K562 (cell line): ENCODE data around the gene FAM83F. TPM values are rescaled to one million over a fixed set of nuclear protein-coding genes. Genes with fewer than 3 reads are reported as not detected.
A peak's percentile ranks its signal among the peaks of the same experiment; 100 is the strongest.

Source experiments
- CBX2 ChIP-seq: fragments of 200-600 bp; sonication (generic); IDR thresholded peaks from one replicate; pipeline ENCODE4 v1.6.1; 2012; ENCODE audit warnings: mild to moderate bottlenecking, low read length, inconsistent platforms; ENCODE audit not compliant: insufficient read depth, poor library complexity, severe bottlenecking
- MBD2 ChIP-seq: sonication (generic); IDR thresholded peaks from 2 replicates; pipeline ENCODE4 v1.6.1; 2016; ENCODE audit warnings: low read depth, borderline replicate concordance
- MEF2A ChIP-seq: IDR thresholded peaks from 2 replicates; pipeline ENCODE4 v1.6.1; 2011; ENCODE audit warnings: low read depth, mild to moderate bottlenecking, low read length, moderate library complexity; ENCODE audit not compliant: control insufficient read depth
- MTA3 ChIP-seq: fragments of 450-650 bp; formaldehyde crosslinking; IDR thresholded peaks from 2 replicates; pipeline ENCODE4 v1.6.1; 2017; ENCODE audit warnings: mild to moderate bottlenecking, borderline replicate concordance
- NR2F6 ChIP-seq: fragments of 450-650 bp; formaldehyde crosslinking; IDR thresholded peaks from 2 replicates; pipeline ENCODE4 v1.4.0; 2020; ENCODE audit warnings: mild to moderate bottlenecking
- SAP30 ChIP-seq: fragments of 200-600 bp; sonication (generic); IDR thresholded peaks from 2 replicates; pipeline ENCODE4 v1.6.1; 2012; ENCODE audit warnings: borderline replicate concordance, low read depth, mild to moderate bottlenecking, moderate library complexity, low read length, control low read depth, inconsistent platforms; ENCODE audit not compliant: insufficient read depth, poor library complexity, severe bottlenecking
- SOX6 ChIP-seq: fragments of 450-650 bp; IDR thresholded peaks from 2 replicates; pipeline ENCODE4 v1.6.1; 2014; ENCODE audit warnings: mild to moderate bottlenecking
- TAF1 ChIP-seq: IDR thresholded peaks from 2 replicates; pipeline ENCODE4 v1.6.1; 2011; ENCODE audit warnings: mild to moderate bottlenecking, low read length, moderate library complexity; ENCODE audit not compliant: insufficient read depth, control insufficient read depth, severe bottlenecking; ENCODE audit errors: extremely low read depth
- VEZF1 ChIP-seq: fragments of 200-800 bp; sonication (Bioruptor generic); IDR thresholded peaks from 2 replicates; pipeline ENCODE4 v1.6.1; 2017; ENCODE audit warnings: missing genetic modification characterization, missing compliant biosample characterization
- ZFX ChIP-seq: sonication (generic); formaldehyde crosslinking; IDR thresholded peaks from 2 replicates; pipeline ENCODE4 v1.8.0; 2022; ENCODE audit warnings: mild to moderate bottlenecking, missing genetic modification reagents, moderate library complexity
- polyA plus RNA-seq, 8 experiments: library from polyadenylated mRNA; depleted of rRNA in 4 of 8; stranded (reverse) in 5 of 8; unstranded in 3 of 8; fragments of >200 nt; fragmentation: Nextera tagmentation in 2 of 8; fragmentation: Illumina TruSeq in 1 of 8; extraction: Ambion mirVana in 2 of 8; extraction: Trizol in 1 of 8; gene quantifications; 2 replicates each; pipeline versions ENCODE4 v1.2.1 to v1.2.3, GENCODE V29; 2011 to 2014; ENCODE audit warnings: inconsistent platforms in 1 of 8, missing spikeins in 1 of 8
- total RNA-seq, 7 experiments: library from RNA; depleted of rRNA in 6 of 7; stranded (reverse); fragments of >200 nt in 6 of 7; fragmentation: Illumina TruSeq in 2 of 7; extraction: Trizol in 2 of 7; gene quantifications; 2 replicates each; pipeline versions ENCODE4 v1.2.1 to v1.2.3, GENCODE V29; 2011 to 2021; ENCODE audit warnings: low replicate concordance in 1 of 7

FAM83F gene
- total and polyA plus RNA-seq, 9 of the 15 experiments (the other 6 are each of a cell fraction or from before 2014, with no cell fraction given) = under 0.01 to 0.13 (median 0.04) TPM; not detected in 1

DNA sequence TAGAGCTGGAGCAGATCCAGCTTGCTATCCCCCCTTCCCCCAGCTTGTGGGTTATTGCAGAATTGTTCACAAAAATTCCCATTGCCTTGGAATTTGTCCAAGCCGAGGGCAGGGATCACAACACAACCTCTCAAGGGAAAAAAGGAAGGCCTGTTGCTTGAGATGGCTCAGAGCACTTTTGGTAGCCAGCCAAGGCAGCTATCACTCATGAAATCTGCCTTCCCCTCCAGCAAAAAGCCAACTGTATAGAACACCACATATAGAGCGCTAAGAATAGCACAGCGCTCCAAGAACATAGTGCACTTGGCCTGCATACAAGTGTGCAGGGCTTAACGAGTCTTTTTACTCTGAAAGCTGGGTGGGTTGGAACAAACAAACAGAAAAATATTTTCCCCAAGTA is 46.2 kb downstream of the FAM83F start (continued):
- TF ChIP-seq CBX2 (no peak), TAF1 (no peak), MEF2A (peak; percentile 70; the same call in 1 of the 2 replicates), MBD2 (peak; percentile 15; the same call in 1 of the 2 replicates), SAP30 (no peak), SOX6 (peak; percentile 52; the same call in 1 of the 2 replicates), ZFX (peak; percentile 11; the same call in 1 of the 2 replicates), NR2F6 (no peak), MTA3 (0 out of 2 replicates have a peak, but pooled peaks have one; percentile 37), VEZF1 (CRISPR knock-in tag) (peak; percentile 38; the same call in 1 of the 2 replicates)
